Smooth muscle cell (in vitro differentiated cells): ENCODE results near the gene MYH9. TPM values are rescaled to one million over a fixed set of nuclear protein-coding genes. Genes with fewer than 3 reads are reported as not detected.

ENCODE experiments used
- DNase-seq: peaks from one replicate; lab custom pipeline; 2025; ENCODE audit not compliant: unreplicated experiment; lab: John Stamatoyannopoulos, UW
- H2AFZ ChIP-seq: fragments of 200-600 bp; sonication (generic); 2 replicates; pipeline ENCODE4 v1.6.0; 2016; ENCODE audit warnings: antibody characterized with exemption, low read depth, mild to moderate bottlenecking
- H3F3A ChIP-seq: fragments of 200-600 bp; sonication (generic); 2 replicates; pipeline ENCODE4 v1.6.0; 2017; ENCODE audit warnings: antibody characterized with exemption, low read depth
- H3K27ac ChIP-seq: fragments of 200-600 bp; sonication (generic); 2 replicates; pipeline ENCODE4 v1.5.1; 2016; ENCODE audit warnings: low read depth, mild to moderate bottlenecking
- H3K27me3 ChIP-seq: fragments of 200-600 bp; sonication (generic); 2 replicates; pipeline ENCODE4 v1.6.1; 2016; ENCODE audit warnings: low read depth, mild to moderate bottlenecking
- H3K36me3 ChIP-seq: fragments of 200-600 bp; sonication (generic); 2 replicates; pipeline ENCODE4 v1.5.1; 2016; ENCODE audit warnings: low read depth
- H3K4me1 ChIP-seq: fragments of 200-600 bp; sonication (generic); 2 replicates; pipeline ENCODE4 v1.5.1; 2016; ENCODE audit warnings: low read depth
- H3K4me2 ChIP-seq: fragments of 200-600 bp; sonication (generic); 2 replicates; pipeline ENCODE4 v1.6.0; 2016; ENCODE audit warnings: mild to moderate bottlenecking
- H3K4me3 ChIP-seq: fragments of 200-600 bp; sonication (generic); 2 replicates; pipeline ENCODE4 v1.5.1; 2016; ENCODE audit warnings: mild to moderate bottlenecking
- H3K79me2 ChIP-seq: fragments of 200-600 bp; sonication (generic); 2 replicates; pipeline ENCODE4 v1.6.0; 2016; ENCODE audit warnings: low read depth, mild to moderate bottlenecking
- H3K9ac ChIP-seq: fragments of 200-600 bp; sonication (generic); 2 replicates; pipeline ENCODE4 v1.6.0; 2016; ENCODE audit warnings: low read depth
- H3K9me3 ChIP-seq: fragments of 200-600 bp; sonication (generic); replicated peaks from 2 replicates; pipeline ENCODE4 v1.5.1; 2016; ENCODE audit warnings: low read depth
- H4K20me1 ChIP-seq: fragments of 200-600 bp; sonication (generic); 2 replicates; pipeline ENCODE4 v1.6.0; 2016; ENCODE audit warnings: low read depth
- WGBS: methylation state at CpG from one replicate; pipeline ENCODE4 v1.1.7; 2016; ENCODE audit warnings: low lambda C conversion rate; 5-methylcytosine and 5-hydroxymethylcytosine counted together
- polyA plus RNA-seq: library from polyadenylated mRNA; unstranded; fragments of >200 nt; fragmentation: Nextera tagmentation; extraction: Ambion mirVana; gene quantifications from 2 replicates; pipeline ENCODE4 v1.2.1, GENCODE V29; 2016
- total RNA-seq: library from RNA; depleted of rRNA; stranded (reverse); fragments of >200 nt; gene quantifications from 2 replicates; pipeline ENCODE4 v1.2.3, GENCODE V29; 2014
- TF ChIP-seq, protein P1 (sequence below): fragments of 200-600 bp; sonication (generic); IDR thresholded peaks from 2 replicates; pipeline ENCODE4 v1.5.1; 2017; ENCODE audit warnings: borderline replicate concordance, mild to moderate bottlenecking, antibody characterized with exemption; ENCODE audit not compliant: insufficient read depth, poor library complexity, severe bottlenecking

MYH9 gene
- total and polyA plus RNA-seq, 2 experiments from 2014 or later, result 350 to 361 TPM

DNA sequence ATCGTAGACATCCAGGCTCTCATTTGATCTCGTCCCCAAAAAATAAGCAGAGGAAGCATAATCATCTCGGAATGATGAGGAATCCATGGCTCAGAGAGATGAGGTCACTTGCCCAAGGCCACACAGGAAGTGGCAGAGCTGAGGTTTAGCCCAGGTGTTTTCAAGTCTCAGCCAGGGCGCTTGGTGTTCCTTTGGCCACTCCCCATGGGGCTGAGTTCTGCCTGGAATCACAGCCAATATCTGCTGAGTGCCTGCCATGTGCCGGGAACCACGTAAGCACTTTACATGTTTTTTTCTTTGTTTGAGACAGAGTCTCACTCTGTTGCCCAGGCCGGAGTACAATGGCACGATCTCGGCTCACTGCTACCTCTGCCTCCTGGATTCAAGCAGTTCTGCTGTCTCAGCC is 29.5 kb upstream of the MYH9 start:
- no peak for DNase-seq
- no peaks in the 10 kb centered on the region for H3K79me2 ChIP-seq
- H3F3A ChIP-seq, result peaks cover 22% of the 10 kb centered on the region
- H3K4me2 ChIP-seq, result no peak overlapping the region
- peak overlapping the region; percentile 62 for H2AFZ ChIP-seq
- no peaks in the 10 kb centered on the region for H3K36me3 ChIP-seq
- no peak overlapping the region for H3K4me3 ChIP-seq
- no peaks in the 10 kb centered on the region for H4K20me1 ChIP-seq
- H3K9me3 ChIP-seq, result no peaks in the 10 kb centered on the region
- H3K9ac ChIP-seq, result no peak overlapping the region
- peaks cover 7% of the 10 kb centered on the region for H3K4me1 ChIP-seq
- no peaks in the 10 kb centered on the region for H3K27me3 ChIP-seq
- TF ChIP-seq, protein P1, sequence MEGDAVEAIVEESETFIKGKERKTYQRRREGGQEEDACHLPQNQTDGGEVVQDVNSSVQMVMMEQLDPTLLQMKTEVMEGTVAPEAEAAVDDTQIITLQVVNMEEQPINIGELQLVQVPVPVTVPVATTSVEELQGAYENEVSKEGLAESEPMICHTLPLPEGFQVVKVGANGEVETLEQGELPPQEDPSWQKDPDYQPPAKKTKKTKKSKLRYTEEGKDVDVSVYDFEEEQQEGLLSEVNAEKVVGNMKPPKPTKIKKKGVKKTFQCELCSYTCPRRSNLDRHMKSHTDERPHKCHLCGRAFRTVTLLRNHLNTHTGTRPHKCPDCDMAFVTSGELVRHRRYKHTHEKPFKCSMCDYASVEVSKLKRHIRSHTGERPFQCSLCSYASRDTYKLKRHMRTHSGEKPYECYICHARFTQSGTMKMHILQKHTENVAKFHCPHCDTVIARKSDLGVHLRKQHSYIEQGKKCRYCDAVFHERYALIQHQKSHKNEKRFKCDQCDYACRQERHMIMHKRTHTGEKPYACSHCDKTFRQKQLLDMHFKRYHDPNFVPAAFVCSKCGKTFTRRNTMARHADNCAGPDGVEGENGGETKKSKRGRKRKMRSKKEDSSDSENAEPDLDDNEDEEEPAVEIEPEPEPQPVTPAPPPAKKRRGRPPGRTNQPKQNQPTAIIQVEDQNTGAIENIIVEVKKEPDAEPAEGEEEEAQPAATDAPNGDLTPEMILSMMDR, result no peak
- 66% methylated on average over 9 of the region's 9 CpGs for WGBS
- peak overlapping the region; percentile 62 for H3K27ac ChIP-seq

- Histone ChIP-seq H3K27me3 (no peaks in the 10 kb centered on the region), H3F3A (peaks cover 16% of the 10 kb centered on the region), H2AFZ (no peak overlapping the region), H3K4me1 (peaks cover 9% of the 10 kb centered on the region), H3K36me3 (no peaks in the 10 kb centered on the region), H3K27ac (no peak overlapping the region), H3K9me3 (no peaks in the 10 kb centered on the region), H3K9ac (no peak overlapping the region), H3K79me2 (no peaks in the 10 kb centered on the region), H3K4me3 (no peak overlapping the region), H3K4me2 (no peak overlapping the region), H4K20me1 (no peaks in the 10 kb centered on the region)
- TF ChIP-seq, protein P1, result no peak
- no peak for DNase-seq
- 89% methylated on average over 12 of the region's 12 CpGs for WGBS
Measured at GRCh38 chr22:36415415-36416168, 27.8 kb upstream of the MYH9 start.

GRCh38 chr22:36413022-36413775 is 25.4 kb upstream of the MYH9 start:
- Histone ChIP-seq H3K36me3 (no peaks in the 10 kb centered on the region), H3K4me3 (no peak overlapping the region), H3K4me2 (no peak overlapping the region), H3K27me3 (no peaks in the 10 kb centered on the region), H3K27ac (no peak overlapping the region), H3K9ac (no peak overlapping the region), H3K79me2 (no peaks in the 10 kb centered on the region), H3K4me1 (peaks cover 6% of the 10 kb centered on the region), H3F3A (peaks cover 3% of the 10 kb centered on the region), H3K9me3 (no peaks in the 10 kb centered on the region), H2AFZ (no peak overlapping the region), H4K20me1 (no peaks in the 10 kb centered on the region)
- TF ChIP-seq, protein P1, result no peak
- no peak for DNase-seq
- 77% methylated on average over 11 of the region's 11 CpGs for whole genome bisulfite sequencing
